ENCODE data around the gene HDAC9. TPM values are rescaled to one million over a fixed set of nuclear protein-coding genes. Genes with fewer than 3 reads are reported as not detected.

The HDAC9 gene
- total RNA-seq, 1 experiment from 2014 or later, result 7.7 TPM

DNA sequence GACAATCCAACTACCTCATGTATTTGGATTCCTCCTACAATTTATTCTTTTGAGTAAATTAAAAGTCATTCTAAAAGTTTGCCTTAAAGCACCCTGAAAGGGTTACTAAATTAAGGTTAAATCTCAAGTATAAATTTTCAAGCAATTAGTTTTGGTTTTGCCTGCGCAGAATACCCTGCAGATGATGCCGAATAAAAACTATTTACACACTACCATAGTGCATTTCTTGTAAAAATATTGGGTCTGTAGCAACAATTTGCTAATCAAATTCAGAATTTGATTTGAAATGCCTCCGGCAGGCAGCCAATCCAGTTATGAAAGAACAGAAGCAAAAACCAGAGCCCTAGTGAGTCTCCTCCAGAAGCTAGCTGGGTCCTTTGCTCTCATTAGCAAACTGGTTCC is 499.7 kb downstream of the HDAC9 start:
- no CpG with 5 or more reads among the region's 3 CpGs for WGBS (ENCODE audit: extremely low coverage, insufficient read length, low lambda C conversion rate)
- H3K27ac ChIP-seq (ENCODE audit: insufficient read length, low read depth, low read length), result no peak overlapping the region

More for the DNA sequence above, 499.7 kb downstream of the HDAC9 start:
- H3K4me1 ChIP-seq (ENCODE audit: insufficient read depth, low read length), result peaks cover 2% of the 10 kb centered on the region; the same call in 1 of the 2 replicates
- H3K56ac ChIP-seq (ENCODE audit: insufficient read length, low read depth, low read length), result no peak overlapping the region
- H2BK5ac ChIP-seq (ENCODE audit: insufficient read length, low read length), result no peak overlapping the region
- no peaks in the 10 kb centered on the region for H3K79me2 ChIP-seq (ENCODE audit: insufficient read depth, low read length)
- H3K27me3 ChIP-seq (ENCODE audit: insufficient read depth, low read length), result no peaks in the 10 kb centered on the region
- H3K4me1 Mint-ChIP-seq, result peaks cover 11 to 13% of the 10 kb centered on the region in 2 experiments
- H3T11ph ChIP-seq (ENCODE audit: low read length), result no peak overlapping the region
- H3K9ac ChIP-seq (ENCODE audit: extremely low read depth, insufficient read length, low read length), result no peak overlapping the region
- no peak overlapping the region for H2AFZ ChIP-seq (ENCODE audit: low read length)
- H3K4ac ChIP-seq (ENCODE audit: low read depth, low read length), result no peak overlapping the region
- TF ChIP-seq, protein P1, sequence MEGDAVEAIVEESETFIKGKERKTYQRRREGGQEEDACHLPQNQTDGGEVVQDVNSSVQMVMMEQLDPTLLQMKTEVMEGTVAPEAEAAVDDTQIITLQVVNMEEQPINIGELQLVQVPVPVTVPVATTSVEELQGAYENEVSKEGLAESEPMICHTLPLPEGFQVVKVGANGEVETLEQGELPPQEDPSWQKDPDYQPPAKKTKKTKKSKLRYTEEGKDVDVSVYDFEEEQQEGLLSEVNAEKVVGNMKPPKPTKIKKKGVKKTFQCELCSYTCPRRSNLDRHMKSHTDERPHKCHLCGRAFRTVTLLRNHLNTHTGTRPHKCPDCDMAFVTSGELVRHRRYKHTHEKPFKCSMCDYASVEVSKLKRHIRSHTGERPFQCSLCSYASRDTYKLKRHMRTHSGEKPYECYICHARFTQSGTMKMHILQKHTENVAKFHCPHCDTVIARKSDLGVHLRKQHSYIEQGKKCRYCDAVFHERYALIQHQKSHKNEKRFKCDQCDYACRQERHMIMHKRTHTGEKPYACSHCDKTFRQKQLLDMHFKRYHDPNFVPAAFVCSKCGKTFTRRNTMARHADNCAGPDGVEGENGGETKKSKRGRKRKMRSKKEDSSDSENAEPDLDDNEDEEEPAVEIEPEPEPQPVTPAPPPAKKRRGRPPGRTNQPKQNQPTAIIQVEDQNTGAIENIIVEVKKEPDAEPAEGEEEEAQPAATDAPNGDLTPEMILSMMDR (conservative IDR thresholded peaks at IDR 0.05), result no peak
- H3K9me3 Mint-ChIP-seq, result peaks cover 6% of the 10 kb centered on the region in 2 experiments
- no peaks in the 10 kb centered on the region for H3K9me3 ChIP-seq (ENCODE audit: control insufficient read depth, low read depth, low read length)
- H2BK12ac ChIP-seq (ENCODE audit: insufficient read length, low read depth, low read length), result no peak overlapping the region
- no peak overlapping the region for H2BK15ac ChIP-seq (ENCODE audit: low read depth, low read length)
- no peak overlapping the region for H3K4me2 ChIP-seq (ENCODE audit: insufficient read depth, insufficient read length, low read length)
- H3K79me1 ChIP-seq (ENCODE audit: insufficient read depth, low read depth, low read length, poor library complexity, severe bottlenecking), result no peaks in the 10 kb centered on the region
- no peak overlapping the region for H3K18ac ChIP-seq (ENCODE audit: insufficient read length, low read depth, low read length)
- H3K23me2 ChIP-seq (ENCODE audit: insufficient read length, low read depth, low read length, poor library complexity, severe bottlenecking), result no peaks in the 10 kb centered on the region
- no peak overlapping the region for H2AK5ac ChIP-seq (ENCODE audit: insufficient read length, low read length)
- no peak for DNase-seq
- no peak overlapping the region for H4K5ac ChIP-seq (ENCODE audit: insufficient read length, low read depth, low read length)
- no peak overlapping the region for H3K23ac ChIP-seq (ENCODE audit: insufficient read length, low read depth, low read length)
- H3K27ac Mint-ChIP-seq, result no peak overlapping the region
- H4K8ac ChIP-seq (replicated peaks; ENCODE audit: insufficient read length, low read depth, low read length), result no peak overlapping the region
- H2BK20ac ChIP-seq (ENCODE audit: low read depth, low read length, poor library complexity, severe bottlenecking), result no peak overlapping the region
- no peak overlapping the region for H2BK120ac ChIP-seq (ENCODE audit: low read depth, low read length, poor library complexity, severe bottlenecking)
- H3K27me3 Mint-ChIP-seq (ENCODE audit: low read depth), result no peaks in the 10 kb centered on the region
- H3K36me3 Mint-ChIP-seq (ENCODE audit: insufficient read depth in 1 of 3, low read depth in 3 of 3), result peaks cover 4 to 8% (median 4%) of the 10 kb centered on the region in 3 experiments; a peak in 5 of 7 replicates
- no peaks in the 10 kb centered on the region for H4K20me1 ChIP-seq (ENCODE audit: control insufficient read depth, insufficient read depth, insufficient read length)
- no peak overlapping the region for H4K91ac ChIP-seq (ENCODE audit: insufficient read length, low read depth, low read length)
- no peak overlapping the region for H3K4me3 Mint-ChIP-seq
- H3K14ac ChIP-seq (ENCODE audit: insufficient read depth, low read length), result no peak overlapping the region

All from H9 (cell line).